Fibroblast of pulmonary artery (primary cell): ENCODE data around the gene UMAD1.

Source experiments
- DNase-seq: peaks from one replicate; pipeline ENCODE4 v3.0.0-alpha.2; 2010; ENCODE audit warnings: low read depth
- H3K4me3 ChIP-seq: replicated peaks from 2 replicates; pipeline ENCODE4 v1.5.1; 2011; ENCODE audit warnings: low read depth, mild to moderate bottlenecking, control low read depth, low read length, moderate library complexity
- CTCF ChIP-seq: IDR thresholded peaks from 2 replicates; pipeline ENCODE4 v1.5.1; 2011; ENCODE audit warnings: mild to moderate bottlenecking, control low read depth, low read length, inconsistent platforms; ENCODE audit errors: missing control alignments

Gene UMAD1

DNA sequence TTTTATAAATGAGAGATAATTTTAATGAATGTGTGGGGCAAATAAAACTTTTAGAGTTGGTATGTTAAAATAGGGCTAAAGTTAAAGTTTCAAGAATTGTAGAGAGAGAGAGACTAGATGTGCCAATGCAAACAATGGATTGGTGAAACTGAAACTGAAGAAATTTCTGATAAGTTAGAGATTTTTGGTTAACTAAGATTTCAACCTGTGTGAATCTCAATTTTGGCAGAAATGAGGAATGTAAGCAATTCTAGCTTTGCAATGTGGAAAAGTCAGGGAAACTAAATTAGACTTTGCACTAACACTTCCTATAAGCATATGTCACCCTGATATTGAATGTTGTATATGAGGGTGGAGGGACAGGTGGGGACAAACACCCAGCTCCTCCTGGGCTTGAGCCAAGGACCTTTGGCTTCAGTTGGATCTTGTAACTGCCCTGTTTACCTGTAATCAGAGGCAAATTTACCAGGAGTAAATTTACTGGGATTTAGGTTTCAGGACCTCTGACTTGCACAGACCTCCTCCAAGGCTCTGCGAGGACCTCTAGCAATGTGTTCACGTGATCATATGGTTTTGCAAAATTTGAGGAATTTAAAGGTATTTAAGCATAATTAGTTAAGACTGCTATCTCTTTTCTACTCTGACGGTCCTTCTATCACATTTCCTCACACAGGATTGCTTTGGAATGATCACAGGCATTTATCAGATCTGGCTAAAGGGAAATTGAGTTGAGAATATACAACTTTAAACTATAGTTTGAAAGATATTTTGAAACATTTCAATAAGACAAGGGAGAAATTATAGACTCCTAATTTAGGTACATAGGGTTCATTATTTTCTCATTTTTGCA, 110.9 kb downstream of the UMAD1 start:
- no peak for TF ChIP-seq CTCF
- no peak for DNase-seq
- H3K4me3 ChIP-seq, result no peak overlapping the region

DNA sequence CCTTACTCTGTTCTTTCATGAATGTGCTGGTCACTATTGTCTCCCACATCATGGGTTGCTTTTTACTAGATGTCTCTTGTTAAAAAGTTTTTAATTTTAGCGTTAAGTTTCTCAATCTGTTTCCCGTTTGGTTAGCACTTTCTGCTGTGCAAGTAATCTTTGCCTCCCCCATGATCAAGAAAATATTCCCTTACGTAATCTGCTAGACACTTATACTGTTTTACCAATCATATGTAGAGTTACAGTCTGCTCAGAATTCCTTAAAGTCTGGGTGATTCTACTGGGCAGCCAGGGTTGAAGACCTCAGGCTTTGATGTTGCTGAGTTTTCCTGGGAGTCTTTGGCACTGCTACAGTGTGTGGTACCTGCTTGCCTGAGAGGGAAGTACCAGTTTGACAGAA, 116.0 kb downstream of the UMAD1 start:
- H3K4me3 ChIP-seq, result no peak overlapping the region
- no peak for TF ChIP-seq CTCF
- DNase-seq, result no peak

GRCh38 chr7:7757576-7757975, 117.0 kb downstream of the UMAD1 start:
- no peak for TF ChIP-seq CTCF
- H3K4me3 ChIP-seq, result no peak overlapping the region
- no peak for DNase-seq

GRCh38 chr7:7761340-7761973, 120.9 kb downstream of the UMAD1 start:
- peak; percentile 74 for DNase-seq
- peak overlapping the region; percentile 59 for H3K4me3 ChIP-seq
- TF ChIP-seq CTCF, result peak; percentile 35

- peak; percentile 62 for DNase-seq
- TF ChIP-seq CTCF, result no peak
- peak overlapping the region; percentile 59 for H3K4me3 ChIP-seq
These were observed 121.6 kb downstream of the UMAD1 start for GRCh38 chr7:7761974-7762779.

DNA sequence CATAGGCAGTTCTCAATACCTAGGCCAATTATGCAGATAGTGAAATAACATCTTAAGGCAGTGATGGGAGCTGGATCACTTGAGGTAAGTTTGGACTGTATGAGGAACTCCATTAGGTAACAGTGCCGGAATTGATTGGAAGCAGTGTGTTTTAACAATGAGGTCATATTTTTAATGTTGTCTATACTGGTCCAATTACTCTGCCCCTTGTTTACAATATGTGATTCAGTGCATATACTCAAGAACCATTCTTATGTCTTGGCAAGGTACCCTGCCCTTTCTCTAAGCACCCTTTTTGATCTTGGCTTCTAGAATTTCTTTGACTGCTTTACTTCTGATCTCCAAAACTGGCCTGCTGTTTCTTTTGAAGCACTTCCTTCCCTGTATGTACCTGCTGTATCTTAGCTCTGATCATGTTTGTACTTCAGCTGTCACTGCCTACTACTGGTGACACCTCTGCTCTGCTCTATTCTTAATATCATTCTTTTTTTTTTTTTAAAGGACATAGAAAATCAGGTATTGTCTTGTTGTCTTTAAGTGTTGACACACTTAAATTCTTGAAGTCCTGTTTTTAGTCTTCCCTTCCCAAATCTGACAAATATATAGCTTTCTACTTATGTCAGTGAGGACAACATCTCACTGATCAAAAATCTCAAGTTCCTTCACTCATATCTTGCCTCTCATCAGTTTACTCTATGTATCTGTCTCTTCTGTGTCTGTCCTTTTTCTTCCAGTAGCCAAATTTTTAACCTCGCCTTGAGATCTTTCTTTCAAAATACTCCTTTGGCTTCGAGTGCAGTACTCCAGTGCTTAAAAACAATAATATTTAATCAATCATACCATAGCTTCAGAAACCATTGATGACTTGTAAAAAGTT, 124.2 kb downstream of the UMAD1 start:
- TF ChIP-seq CTCF, result no peak
- H3K4me3 ChIP-seq, result no peak overlapping the region
- DNase-seq, result no peak
